Germinal center (tissue), 1 donor: ENCODE data around the gene THOC6.
"Not testable (repeated sequence)": the region's sequence is repeated elsewhere in the genome, so short reads cannot be mapped to it uniquely, and the experiment has no call there.

Experiments used
- DNase-seq: peaks from one replicate; pipeline ENCODE4 v3.0.0; 2012; ENCODE audit warnings: mixed read lengths, low spot score

The THOC6 gene

GRCh38 chr16:3054965-3055733, 31.3 kb downstream of the THOC6 start:
- no peak for DNase-seq

GRCh38 chr16:3055734-3056115, 31.9 kb downstream of the THOC6 start:
- not testable (repeated sequence) for DNase-seq

- DNase-seq, result no peak
Observed at GRCh38 chr16:3056336-3057180, 32.7 kb downstream of the THOC6 start.

- no peak for DNase-seq
Observed at GRCh38 chr16:3057181-3058138, 33.6 kb downstream of the THOC6 start.

- peak; percentile 50 for DNase-seq
Observed at GRCh38 chr16:3058139-3059030, 34.5 kb downstream of the THOC6 start.

- DNase-seq, result peak; percentile 92
Observed at GRCh38 chr16:3059041-3059722, 35.3 kb downstream of the THOC6 start.

- DNase-seq, result no peak
Observed at GRCh38 chr16:3059723-3060242, 35.9 kb downstream of the THOC6 start.

- DNase-seq, result no peak
Observed at GRCh38 chr16:3060339-3061127, 36.7 kb downstream of the THOC6 start.

- no peak for DNase-seq
Observed at GRCh38 chr16:3062553-3062952, 38.7 kb downstream of the THOC6 start.

- no peak for DNase-seq
Observed at GRCh38 chr16:3063625-3064386, 40.0 kb downstream of the THOC6 start.

- no peak for DNase-seq
Observed at GRCh38 chr16:3065069-3065741, 41.4 kb downstream of the THOC6 start, which contains the start of gene IL32. TSS of gene IL32 (plus strand) at chr16:3065640. CDS start at chr16:3065812, 172 bp downstream.

- DNase-seq, result no peak
Observed at GRCh38 chr16:3065742-3066439, 42.1 kb downstream of the THOC6 start.

- no peak for DNase-seq
Observed at GRCh38 chr16:3066440-3066748, 42.6 kb downstream of the THOC6 start.

GRCh38 chr16:3068487-3068886, 44.7 kb downstream of the THOC6 start:
- DNase-seq, result no peak

GRCh38 chr16:3069146-3069545, 45.3 kb downstream of the THOC6 start:
- DNase-seq, result not testable (repeated sequence)

GRCh38 chr16:3070608-3071111, 46.8 kb downstream of the THOC6 start:
- DNase-seq, result no peak

GRCh38 chr16:3071655-3072054, 47.8 kb downstream of the THOC6 start:
- no peak for DNase-seq
